Breast epithelium (tissue), 3 donors: ENCODE measurements around the gene EPHA4.

Experiments used
- POLR2A ChIP-seq: fragments of 450-650 bp; IDR thresholded peaks from one replicate; pipeline ENCODE4 v1.6.1; 2016; ENCODE audit warnings: antibody characterized with exemption, mild to moderate bottlenecking, moderate library complexity
- TF ChIP-seq, protein P1 (sequence below), 3 donors: fragments of 450-650 bp; IDR thresholded peaks; one replicate each; pipeline ENCODE4 v1.5.1; 2016 to 2017; ENCODE audit warnings: antibody characterized with exemption in 3 of 3, mild to moderate bottlenecking in 3 of 3, moderate library complexity in 3 of 3

DNA sequence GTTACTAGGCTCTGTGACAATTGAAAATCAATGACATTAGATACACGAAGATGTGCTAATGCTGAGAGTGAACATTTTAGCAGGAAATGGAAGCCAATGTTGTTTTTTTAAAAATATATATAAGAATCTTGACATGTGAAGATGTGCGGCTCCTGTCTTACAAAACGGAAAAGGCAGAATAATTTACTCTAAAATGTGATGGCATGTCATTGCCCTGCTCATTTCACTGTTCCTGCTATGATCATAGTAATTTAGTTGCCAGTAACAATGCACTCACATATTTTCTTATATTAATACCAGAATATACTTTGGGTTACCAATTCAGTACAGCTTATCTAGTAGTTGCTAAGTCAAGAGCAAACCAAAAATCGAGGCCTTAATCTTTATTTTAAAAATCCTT is 10.3 kb downstream of the EPHA4 start:
- TF ChIP-seq, protein P1, sequence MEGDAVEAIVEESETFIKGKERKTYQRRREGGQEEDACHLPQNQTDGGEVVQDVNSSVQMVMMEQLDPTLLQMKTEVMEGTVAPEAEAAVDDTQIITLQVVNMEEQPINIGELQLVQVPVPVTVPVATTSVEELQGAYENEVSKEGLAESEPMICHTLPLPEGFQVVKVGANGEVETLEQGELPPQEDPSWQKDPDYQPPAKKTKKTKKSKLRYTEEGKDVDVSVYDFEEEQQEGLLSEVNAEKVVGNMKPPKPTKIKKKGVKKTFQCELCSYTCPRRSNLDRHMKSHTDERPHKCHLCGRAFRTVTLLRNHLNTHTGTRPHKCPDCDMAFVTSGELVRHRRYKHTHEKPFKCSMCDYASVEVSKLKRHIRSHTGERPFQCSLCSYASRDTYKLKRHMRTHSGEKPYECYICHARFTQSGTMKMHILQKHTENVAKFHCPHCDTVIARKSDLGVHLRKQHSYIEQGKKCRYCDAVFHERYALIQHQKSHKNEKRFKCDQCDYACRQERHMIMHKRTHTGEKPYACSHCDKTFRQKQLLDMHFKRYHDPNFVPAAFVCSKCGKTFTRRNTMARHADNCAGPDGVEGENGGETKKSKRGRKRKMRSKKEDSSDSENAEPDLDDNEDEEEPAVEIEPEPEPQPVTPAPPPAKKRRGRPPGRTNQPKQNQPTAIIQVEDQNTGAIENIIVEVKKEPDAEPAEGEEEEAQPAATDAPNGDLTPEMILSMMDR (IDR thresholded peaks at IDR 0.05), result no peak
- no peak for TF ChIP-seq POLR2A
